Measurements from ENCODE around the gene PIK3CD.

The PIK3CD gene

GRCh38 chr1:9751971-9752370, 100.4 kb downstream of the PIK3CD start:
- POLR2A ChIA-PET: no interaction called here
- H3K27ac ChIP-seq (ENCODE audit: insufficient read depth in 1 of 2, low read depth in 1 of 2, low read length in 2 of 2, poor library complexity in 1 of 2, severe bottlenecking in 2 of 2): no peak overlapping the region
- no peaks in the 10 kb centered on the region for H3K9me3 ChIP-seq (ENCODE audit: control extremely low read depth in 1 of 5, control insufficient read depth in 4 of 5, insufficient read depth in 2 of 5, low read depth in 1 of 5, low read length in 4 of 5)
- H3K4me1 ChIP-seq (ENCODE audit: control extremely low read depth in 1 of 4, control insufficient read depth in 4 of 4, insufficient read depth in 4 of 4, low read length in 3 of 4): no peaks in the 10 kb centered on the region
- 100% methylated on average over 2 of the region's 3 CpGs for WGBS (ENCODE audit: insufficient coverage)
- CTCF ChIA-PET: no interaction called here
- peaks cover 14 to 51% (median 27%) of the 10 kb centered on the region in 4 experiments for H3K36me3 ChIP-seq (ENCODE audit: control insufficient read depth in 4 of 4, insufficient read depth in 4 of 4, low read length in 3 of 4)
- DNase-seq: no peak
- no peak overlapping the region for H3K4me3 ChIP-seq (ENCODE audit: control insufficient read depth in 1 of 7, extremely low read depth in 1 of 7, insufficient read depth in 4 of 7, low read depth in 2 of 7, low read length in 6 of 7)
- H3K27me3 ChIP-seq (replicated peaks in 2 of 5; ENCODE audit: control insufficient read depth in 4 of 5, insufficient read depth in 5 of 5, low read length in 4 of 5): no peaks in the 10 kb centered on the region

GRCh38 chr1:9753121-9753531, 101.6 kb downstream of the PIK3CD start:
- H3K9me3 ChIP-seq (ENCODE audit: control extremely low read depth in 1 of 5, control insufficient read depth in 4 of 5, insufficient read depth in 2 of 5, low read depth in 1 of 5, low read length in 4 of 5): no peaks in the 10 kb centered on the region
- H3K27me3 ChIP-seq (replicated peaks in 2 of 5; ENCODE audit: control insufficient read depth in 4 of 5, insufficient read depth in 5 of 5, low read length in 4 of 5): no peaks in the 10 kb centered on the region
- peaks cover 14 to 49% (median 27%) of the 10 kb centered on the region in 4 experiments for H3K36me3 ChIP-seq (ENCODE audit: control insufficient read depth in 4 of 4, insufficient read depth in 4 of 4, low read length in 3 of 4)
- no peak for DNase-seq
- H3K27ac ChIP-seq (ENCODE audit: insufficient read depth in 1 of 2, low read depth in 1 of 2, low read length in 2 of 2, poor library complexity in 1 of 2, severe bottlenecking in 2 of 2): no peak overlapping the region
- ChIA-PET POLR2A (no interaction called here), CTCF (no interaction called here)
- no peak overlapping the region for H3K4me3 ChIP-seq (ENCODE audit: control insufficient read depth in 1 of 7, extremely low read depth in 1 of 7, insufficient read depth in 4 of 7, low read depth in 2 of 7, low read length in 6 of 7)
- WGBS (ENCODE audit: insufficient coverage): 98% methylated on average over 10 of the region's 12 CpGs
- no peaks in the 10 kb centered on the region for H3K4me1 ChIP-seq (ENCODE audit: control extremely low read depth in 1 of 4, control insufficient read depth in 4 of 4, insufficient read depth in 4 of 4, low read length in 3 of 4)

GRCh38 chr1:9755441-9755995, 104.0 kb downstream of the PIK3CD start:
- Histone ChIP-seq H3K27me3 (replicated peaks in 2 of 5; ENCODE audit: control insufficient read depth in 4 of 5, insufficient read depth in 5 of 5, low read length in 4 of 5) (no peaks in the 10 kb centered on the region), H3K4me1 (ENCODE audit: control extremely low read depth in 1 of 4, control insufficient read depth in 4 of 4, insufficient read depth in 4 of 4, low read length in 3 of 4) (peaks cover 0 to 11% (median 0%) of the 10 kb centered on the region in 4 experiments), H3K4me3 (ENCODE audit: control insufficient read depth in 1 of 7, extremely low read depth in 1 of 7, insufficient read depth in 4 of 7, low read depth in 2 of 7, low read length in 6 of 7) (no peak overlapping the region), H3K27ac (ENCODE audit: insufficient read depth in 1 of 2, low read depth in 1 of 2, low read length in 2 of 2, poor library complexity in 1 of 2, severe bottlenecking in 2 of 2) (peak overlapping the region in 1 of 2 experiments; percentile 30), H3K9me3 (ENCODE audit: control extremely low read depth in 1 of 5, control insufficient read depth in 4 of 5, insufficient read depth in 2 of 5, low read depth in 1 of 5, low read length in 4 of 5) (no peaks in the 10 kb centered on the region), H3K36me3 (ENCODE audit: control insufficient read depth in 4 of 4, insufficient read depth in 4 of 4, low read length in 3 of 4) (peaks cover 6 to 31% (median 15%) of the 10 kb centered on the region in 4 experiments)
- ChIA-PET POLR2A (no interaction called here), CTCF (interaction anchor here (0.8 to 0.9 kb wide), 2 partner anchors 29 to 113 kb away, joined by 3 read pairs; no protein-coding TSS in a partner anchor)
- WGBS (ENCODE audit: insufficient coverage): 63% methylated on average over 3 of the region's 10 CpGs
- no peak for DNase-seq

- Histone ChIP-seq H3K27ac (ENCODE audit: insufficient read depth in 1 of 2, low read depth in 1 of 2, low read length in 2 of 2, poor library complexity in 1 of 2, severe bottlenecking in 2 of 2) (no peak overlapping the region), H3K36me3 (ENCODE audit: control insufficient read depth in 4 of 4, insufficient read depth in 4 of 4, low read length in 3 of 4) (peaks cover 4 to 20% (median 11%) of the 10 kb centered on the region in 4 experiments), H3K4me1 (ENCODE audit: control extremely low read depth in 1 of 4, control insufficient read depth in 4 of 4, insufficient read depth in 4 of 4, low read length in 3 of 4) (peaks cover 0 to 11% (median 0%) of the 10 kb centered on the region in 4 experiments), H3K9me3 (ENCODE audit: control extremely low read depth in 1 of 5, control insufficient read depth in 4 of 5, insufficient read depth in 2 of 5, low read depth in 1 of 5, low read length in 4 of 5) (no peaks in the 10 kb centered on the region), H3K4me3 (ENCODE audit: control insufficient read depth in 1 of 7, extremely low read depth in 1 of 7, insufficient read depth in 4 of 7, low read depth in 2 of 7, low read length in 6 of 7) (no peak overlapping the region), H3K27me3 (replicated peaks in 2 of 5; ENCODE audit: control insufficient read depth in 4 of 5, insufficient read depth in 5 of 5, low read length in 4 of 5) (no peaks in the 10 kb centered on the region)
- POLR2A ChIA-PET: no interaction called here
- DNase-seq: no peak
- 96% methylated on average over 5 of the region's 10 CpGs for WGBS (ENCODE audit: insufficient coverage)
- CTCF ChIA-PET: interaction anchor here (1.8 kb wide), 1 partner anchor 26 kb away, joined by 8 read pairs; no protein-coding TSS in a partner anchor
Measured at GRCh38 chr1:9758559-9759121, 107.1 kb downstream of the PIK3CD start.

GRCh38 chr1:9759939-9760338, 108.4 kb downstream of the PIK3CD start:
- Histone ChIP-seq H3K4me3 (ENCODE audit: control insufficient read depth in 1 of 7, extremely low read depth in 1 of 7, insufficient read depth in 4 of 7, low read depth in 2 of 7, low read length in 6 of 7) (peak overlapping the region in 1 of 7 experiments; percentile 13), H3K36me3 (ENCODE audit: control insufficient read depth in 4 of 4, insufficient read depth in 4 of 4, low read length in 3 of 4) (peaks cover 5 to 12% (median 7%) of the 10 kb centered on the region in 4 experiments), H3K4me1 (ENCODE audit: control extremely low read depth in 1 of 4, control insufficient read depth in 4 of 4, insufficient read depth in 4 of 4, low read length in 3 of 4) (peaks cover 0 to 15% (median 2%) of the 10 kb centered on the region in 4 experiments), H3K27ac (ENCODE audit: insufficient read depth in 1 of 2, low read depth in 1 of 2, low read length in 2 of 2, poor library complexity in 1 of 2, severe bottlenecking in 2 of 2) (no peak overlapping the region), H3K27me3 (replicated peaks in 2 of 5; ENCODE audit: control insufficient read depth in 4 of 5, insufficient read depth in 5 of 5, low read length in 4 of 5) (no peaks in the 10 kb centered on the region), H3K9me3 (ENCODE audit: control extremely low read depth in 1 of 5, control insufficient read depth in 4 of 5, insufficient read depth in 2 of 5, low read depth in 1 of 5, low read length in 4 of 5) (no peaks in the 10 kb centered on the region)
- no peak for DNase-seq
- POLR2A ChIA-PET: no interaction called here
- 100% methylated on average over 2 of the region's 2 CpGs for WGBS (ENCODE audit: insufficient coverage)
- CTCF ChIA-PET: interaction anchor here (1.8 kb wide), 1 partner anchor 24 kb away, joined by 8 read pairs; no protein-coding TSS in a partner anchor

GRCh38 chr1:9760824-9761223, 109.3 kb downstream of the PIK3CD start:
- no peaks in the 10 kb centered on the region for H3K9me3 ChIP-seq (ENCODE audit: control extremely low read depth in 1 of 5, control insufficient read depth in 4 of 5, insufficient read depth in 2 of 5, low read depth in 1 of 5, low read length in 4 of 5)
- DNase-seq: no peak
- CTCF ChIA-PET: interaction anchor here (0.9 kb wide), 1 partner anchor 37 kb away, joined by 3 read pairs; no protein-coding TSS in a partner anchor
- peaks cover 0 to 15% (median 3%) of the 10 kb centered on the region in 4 experiments for H3K4me1 ChIP-seq (ENCODE audit: control extremely low read depth in 1 of 4, control insufficient read depth in 4 of 4, insufficient read depth in 4 of 4, low read length in 3 of 4)
- H3K27ac ChIP-seq (ENCODE audit: insufficient read depth in 1 of 2, low read depth in 1 of 2, low read length in 2 of 2, poor library complexity in 1 of 2, severe bottlenecking in 2 of 2): no peak overlapping the region
- H3K36me3 ChIP-seq (ENCODE audit: control insufficient read depth in 4 of 4, insufficient read depth in 4 of 4, low read length in 3 of 4): peaks cover 5 to 10% (median 5%) of the 10 kb centered on the region in 4 experiments
- POLR2A ChIA-PET: no interaction called here
- no peak overlapping the region for H3K4me3 ChIP-seq (ENCODE audit: control insufficient read depth in 1 of 7, extremely low read depth in 1 of 7, insufficient read depth in 4 of 7, low read depth in 2 of 7, low read length in 6 of 7)
- WGBS (ENCODE audit: insufficient coverage): 98% methylated on average over 5 of the region's 6 CpGs
- no peaks in the 10 kb centered on the region for H3K27me3 ChIP-seq (replicated peaks in 2 of 5; ENCODE audit: control insufficient read depth in 4 of 5, insufficient read depth in 5 of 5, low read length in 4 of 5)

GRCh38 chr1:9761855-9762254, 110.3 kb downstream of the PIK3CD start:
- Histone ChIP-seq H3K27me3 (replicated peaks in 2 of 5; ENCODE audit: control insufficient read depth in 4 of 5, insufficient read depth in 5 of 5, low read length in 4 of 5) (no peaks in the 10 kb centered on the region), H3K4me1 (ENCODE audit: control extremely low read depth in 1 of 4, control insufficient read depth in 4 of 4, insufficient read depth in 4 of 4, low read length in 3 of 4) (peaks cover 0 to 15% (median 3%) of the 10 kb centered on the region in 4 experiments), H3K4me3 (ENCODE audit: control insufficient read depth in 1 of 7, extremely low read depth in 1 of 7, insufficient read depth in 4 of 7, low read depth in 2 of 7, low read length in 6 of 7) (no peak overlapping the region), H3K36me3 (ENCODE audit: control insufficient read depth in 4 of 4, insufficient read depth in 4 of 4, low read length in 3 of 4) (peaks cover 5 to 10% (median 5%) of the 10 kb centered on the region in 4 experiments), H3K9me3 (ENCODE audit: control extremely low read depth in 1 of 5, control insufficient read depth in 4 of 5, insufficient read depth in 2 of 5, low read depth in 1 of 5, low read length in 4 of 5) (no peaks in the 10 kb centered on the region), H3K27ac (ENCODE audit: insufficient read depth in 1 of 2, low read depth in 1 of 2, low read length in 2 of 2, poor library complexity in 1 of 2, severe bottlenecking in 2 of 2) (no peak overlapping the region)
- WGBS (ENCODE audit: insufficient coverage): 96% methylated on average over 9 of the region's 9 CpGs
- ChIA-PET CTCF (interaction anchor here (0.8 kb wide), 1 partner anchor 68 kb away, joined by 3 read pairs; no protein-coding TSS in a partner anchor), POLR2A (no interaction called here)
- no peak for DNase-seq

All from common myeloid progenitor, CD34-positive (primary cell).